Osteoblast (primary cell): Measurements from ENCODE around the gene VMP1. TPM values are rescaled to one million over a fixed set of nuclear protein-coding genes. Genes with fewer than 3 reads are reported as not detected.
"Not testable (repeated sequence)": the region's sequence is repeated elsewhere in the genome, so short reads cannot be mapped to it uniquely, and the experiment has no call there.

Source experiments
- DNase-seq: peaks from one replicate; pipeline ENCODE4 v3.0.0; 2011; ENCODE audit warnings: low spot score, mixed read lengths; ENCODE audit not compliant: insufficient read length; ENCODE audit errors: missing footprints
- H2AFZ ChIP-seq: 2 replicates; pipeline ENCODE4 v1.6.0; 2011; ENCODE audit warnings: mild to moderate bottlenecking, low read length
- H3K27ac ChIP-seq: 2 replicates; pipeline ENCODE4 v1.5.1; 2011; ENCODE audit warnings: mild to moderate bottlenecking, low read depth, low read length, moderate library complexity
- H3K27me3 ChIP-seq: 2 replicates; pipeline ENCODE4 v1.6.0; 2012; ENCODE audit warnings: mild to moderate bottlenecking, control low read depth, inconsistent platforms, low read length, moderate library complexity; ENCODE audit not compliant: insufficient read depth
- H3K36me3 ChIP-seq: 2 replicates; pipeline ENCODE4 v1.5.1; 2011; ENCODE audit warnings: mild to moderate bottlenecking, low read length, control low read depth, moderate library complexity; ENCODE audit not compliant: insufficient read depth
- H3K4me1 ChIP-seq: 2 replicates; pipeline ENCODE4 v1.5.1; 2011; ENCODE audit warnings: mild to moderate bottlenecking, low read length, control low read depth, moderate library complexity; ENCODE audit not compliant: insufficient read depth
- H3K4me2 ChIP-seq: 2 replicates; pipeline ENCODE4 v1.6.0; 2011; ENCODE audit warnings: mild to moderate bottlenecking, low read length; ENCODE audit not compliant: insufficient read depth
- H3K4me3 ChIP-seq: fragments of 200-600 bp; sonication (generic); 3 replicates; pipeline ENCODE4 v1.5.1; 2012; ENCODE audit warnings: mild to moderate bottlenecking, low read length, inconsistent platforms; ENCODE audit not compliant: insufficient read depth
- H3K79me2 ChIP-seq: 2 replicates; pipeline ENCODE4 v1.6.0; 2012; ENCODE audit warnings: mild to moderate bottlenecking, low read length, control low read depth, inconsistent platforms; ENCODE audit not compliant: insufficient read depth
- H3K9me3 ChIP-seq: 2 replicates; pipeline ENCODE4 v1.5.1; 2011; ENCODE audit warnings: low read depth, low read length, control low read depth
- H4K20me1 ChIP-seq: 2 replicates; pipeline ENCODE4 v1.6.0; 2012; ENCODE audit warnings: mild to moderate bottlenecking, low read length, control low read depth; ENCODE audit not compliant: insufficient read depth
- CTCF ChIP-seq: IDR thresholded peaks from 2 replicates; pipeline ENCODE4 v1.5.1; 2011; ENCODE audit warnings: mild to moderate bottlenecking, low read depth, low read length, moderate library complexity; ENCODE audit errors: extremely low read depth
- total RNA-seq: library from RNA; depleted of rRNA; stranded (reverse); fragments of >200 nt; gene quantifications from 2 replicates; pipeline ENCODE4 v1.2.3, GENCODE V29; 2012

The VMP1 gene
- total RNA-seq, 1 donor, result 415 TPM

GRCh38 chr17:59753522-59754467 lies 46.3 kb downstream of the VMP1 start:
- H3K4me2 ChIP-seq, result peak overlapping the region; percentile 82
- H4K20me1 ChIP-seq, result no peaks in the 10 kb centered on the region
- peak overlapping the region; percentile 46 for H3K4me3 ChIP-seq
- no peaks in the 10 kb centered on the region for H3K9me3 ChIP-seq
- TF ChIP-seq CTCF, result peak; percentile 67
- H3K79me2 ChIP-seq, result peaks cover 33% of the 10 kb centered on the region
- peak overlapping the region; percentile 99 for H3K27ac ChIP-seq
- H2AFZ ChIP-seq, result no peak overlapping the region
- DNase-seq, result peak; percentile 90
- H3K4me1 ChIP-seq, result peaks cover 52% of the 10 kb centered on the region
- no peaks in the 10 kb centered on the region for H3K36me3 ChIP-seq
- H3K27me3 ChIP-seq, result no peaks in the 10 kb centered on the region

- peaks cover 38% of the 10 kb centered on the region for H3K79me2 ChIP-seq
- no peaks in the 10 kb centered on the region for H3K27me3 ChIP-seq
- TF ChIP-seq CTCF, result no peak
- peak overlapping the region; percentile 82 for H3K4me2 ChIP-seq
- H3K4me3 ChIP-seq, result peak overlapping the region; percentile 46
- no peak overlapping the region for H2AFZ ChIP-seq
- peak; percentile 9 for DNase-seq
- no peaks in the 10 kb centered on the region for H3K9me3 ChIP-seq
- H3K36me3 ChIP-seq, result no peaks in the 10 kb centered on the region
- H3K4me1 ChIP-seq, result peaks cover 52% of the 10 kb centered on the region
- no peaks in the 10 kb centered on the region for H4K20me1 ChIP-seq
- H3K27ac ChIP-seq, result peak overlapping the region; percentile 99
Observed at GRCh38 chr17:59754552-59754951, 47.1 kb downstream of the VMP1 start.

- Histone ChIP-seq H3K27ac (peak overlapping the region; percentile 99), H3K4me1 (peaks cover 52% of the 10 kb centered on the region), H3K4me2 (peak overlapping the region; percentile 82), H3K79me2 (peaks cover 38% of the 10 kb centered on the region)
- not testable (repeated sequence) for H3K27me3 ChIP-seq, H3K4me3 ChIP-seq, H2AFZ ChIP-seq, DNase-seq, H3K9me3 ChIP-seq, H4K20me1 ChIP-seq, H3K36me3 ChIP-seq
Observed at GRCh38 chr17:59755069-59755468, 47.6 kb downstream of the VMP1 start.

GRCh38 chr17:59756236-59756818 lies 48.9 kb downstream of the VMP1 start:
- H2AFZ ChIP-seq, result no peak overlapping the region
- H3K4me2 ChIP-seq, result peak overlapping the region; percentile 51
- no peaks in the 10 kb centered on the region for H4K20me1 ChIP-seq
- H3K4me1 ChIP-seq, result peaks cover 55% of the 10 kb centered on the region
- no peak overlapping the region for H3K4me3 ChIP-seq
- no peak for TF ChIP-seq CTCF
- no peak for DNase-seq
- no peaks in the 10 kb centered on the region for H3K27me3 ChIP-seq
- H3K9me3 ChIP-seq, result no peaks in the 10 kb centered on the region
- peaks cover 42% of the 10 kb centered on the region for H3K79me2 ChIP-seq
- H3K27ac ChIP-seq, result peak overlapping the region; percentile 99
- H3K36me3 ChIP-seq, result no peaks in the 10 kb centered on the region
